OCI-LY1 (cell line): Measurements from ENCODE around the gene CLDN9.
"Not testable (repeated sequence)": the region's sequence is repeated elsewhere in the genome, so short reads cannot be mapped to it uniquely, and the experiment has no call there.

Experiments
- H2AFZ ChIP-seq: fragments of 200-600 bp; sonication (generic), shearing (Covaris generic); 2 replicates; pipeline ENCODE4 v1.6.0; 2014; ENCODE audit warnings: antibody characterized with exemption, mild to moderate bottlenecking, low read length
- H3F3A ChIP-seq: fragments of 200-600 bp; sonication (generic), shearing (Covaris generic); 2 replicates; pipeline ENCODE4 v1.6.0; 2014; ENCODE audit warnings: mild to moderate bottlenecking, antibody characterized with exemption, low read length, moderate library complexity; ENCODE audit not compliant: insufficient read depth
- H3K27ac ChIP-seq: fragments of 200-600 bp; sonication (generic); 2 replicates; pipeline ENCODE4 v1.5.1; 2014; ENCODE audit warnings: low read length, mixed run types, mild to moderate bottlenecking, low read depth; ENCODE audit not compliant: poor library complexity, severe bottlenecking
- H3K27me3 ChIP-seq: fragments of 200-600 bp; sonication (generic); 2 replicates; pipeline ENCODE4 v1.6.0; 2014; ENCODE audit warnings: antibody characterized with exemption, mild to moderate bottlenecking, low read length, moderate library complexity; ENCODE audit not compliant: insufficient read depth
- H3K36me3 ChIP-seq: fragments of 200-600 bp; sonication (generic); 2 replicates; pipeline ENCODE4 v1.6.1; 2014; ENCODE audit warnings: mild to moderate bottlenecking, antibody characterized with exemption, low read length, moderate library complexity, mixed read lengths; ENCODE audit not compliant: insufficient read depth
- H3K4me1 ChIP-seq: fragments of 200-600 bp; sonication (generic); 2 replicates; pipeline ENCODE4 v1.5.1; 2014; ENCODE audit warnings: mild to moderate bottlenecking, low read length, moderate library complexity; ENCODE audit not compliant: insufficient read depth, severe bottlenecking
- H3K4me2 ChIP-seq: fragments of 200-600 bp; sonication (generic), shearing (Covaris generic); 2 replicates; pipeline ENCODE4 v1.6.1; 2014; ENCODE audit warnings: low read length
- H3K4me3 ChIP-seq: fragments of 200-600 bp; sonication (generic); 2 replicates; pipeline ENCODE4 v1.5.1; 2014; ENCODE audit warnings: low read length, low read depth, mild to moderate bottlenecking, mixed read lengths; ENCODE audit not compliant: poor library complexity, severe bottlenecking
- H3K79me2 ChIP-seq: fragments of 200-600 bp; shearing (Covaris generic); 2 replicates; pipeline ENCODE4 v1.6.1; 2016; ENCODE audit warnings: mixed run types, low read length, mixed read lengths; ENCODE audit not compliant: insufficient read depth
- H3K9ac ChIP-seq: fragments of 200-600 bp; sonication (generic), shearing (Covaris generic); 2 replicates; pipeline ENCODE4 v1.6.1; 2014; ENCODE audit warnings: mild to moderate bottlenecking, low read length, mixed read lengths
- H3K9me2 ChIP-seq: fragments of 200-600 bp; sonication (generic), shearing (Covaris generic); 2 replicates; pipeline ENCODE4 v1.6.1; 2014; ENCODE audit warnings: low read depth, mild to moderate bottlenecking, low read length, mixed read lengths
- H3K9me3 ChIP-seq: fragments of 200-600 bp; shearing (Covaris generic); 2 replicates; pipeline ENCODE4 v1.6.1; 2014; ENCODE audit warnings: low read length, mixed read lengths
- H4K20me1 ChIP-seq: fragments of 200-600 bp; sonication (generic), shearing (Covaris generic); 2 replicates; pipeline ENCODE4 v1.6.0; 2016; ENCODE audit warnings: mild to moderate bottlenecking, low read length; ENCODE audit not compliant: insufficient read depth
- EZH2 ChIP-seq: fragments of 200-600 bp; sonication (generic), shearing (Covaris generic); IDR thresholded peaks from 2 replicates; pipeline ENCODE4 v1.8.0; 2017; ENCODE audit warnings: borderline replicate concordance, mixed run types, mild to moderate bottlenecking, antibody characterized with exemption, low read length, moderate library complexity, mixed read lengths
- TF ChIP-seq, protein P1 (sequence below): fragments of 200-600 bp; sonication (generic), shearing (Covaris generic); IDR thresholded peaks from 2 replicates; pipeline ENCODE4 v1.5.1; 2017; ENCODE audit warnings: mild to moderate bottlenecking, antibody characterized with exemption, low read length, moderate library complexity, mixed read lengths

CLDN9 gene

GRCh38 chr16:3054965-3055733 is 42.4 kb downstream of the CLDN9 start:
- Histone ChIP-seq H3K36me3 (no peaks in the 10 kb centered on the region), H3K27ac (no peak overlapping the region), H3K9me3 (no peaks in the 10 kb centered on the region), H3K4me2 (no peak overlapping the region; the same call in 1 of the 2 replicates), H3K4me3 (peak overlapping the region; percentile 12), H3K9ac (no peak overlapping the region; the same call in 1 of the 2 replicates), H3F3A (no peaks in the 10 kb centered on the region), H3K9me2 (no peaks in the 10 kb centered on the region), H3K27me3 (no peaks in the 10 kb centered on the region), H2AFZ (no peak overlapping the region), H3K4me1 (peaks cover 20% of the 10 kb centered on the region), H4K20me1 (no peaks in the 10 kb centered on the region), H3K79me2 (no peaks in the 10 kb centered on the region)
- TF ChIP-seq, protein P1, sequence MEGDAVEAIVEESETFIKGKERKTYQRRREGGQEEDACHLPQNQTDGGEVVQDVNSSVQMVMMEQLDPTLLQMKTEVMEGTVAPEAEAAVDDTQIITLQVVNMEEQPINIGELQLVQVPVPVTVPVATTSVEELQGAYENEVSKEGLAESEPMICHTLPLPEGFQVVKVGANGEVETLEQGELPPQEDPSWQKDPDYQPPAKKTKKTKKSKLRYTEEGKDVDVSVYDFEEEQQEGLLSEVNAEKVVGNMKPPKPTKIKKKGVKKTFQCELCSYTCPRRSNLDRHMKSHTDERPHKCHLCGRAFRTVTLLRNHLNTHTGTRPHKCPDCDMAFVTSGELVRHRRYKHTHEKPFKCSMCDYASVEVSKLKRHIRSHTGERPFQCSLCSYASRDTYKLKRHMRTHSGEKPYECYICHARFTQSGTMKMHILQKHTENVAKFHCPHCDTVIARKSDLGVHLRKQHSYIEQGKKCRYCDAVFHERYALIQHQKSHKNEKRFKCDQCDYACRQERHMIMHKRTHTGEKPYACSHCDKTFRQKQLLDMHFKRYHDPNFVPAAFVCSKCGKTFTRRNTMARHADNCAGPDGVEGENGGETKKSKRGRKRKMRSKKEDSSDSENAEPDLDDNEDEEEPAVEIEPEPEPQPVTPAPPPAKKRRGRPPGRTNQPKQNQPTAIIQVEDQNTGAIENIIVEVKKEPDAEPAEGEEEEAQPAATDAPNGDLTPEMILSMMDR = no peak
- TF ChIP-seq EZH2 = no peak

DNA sequence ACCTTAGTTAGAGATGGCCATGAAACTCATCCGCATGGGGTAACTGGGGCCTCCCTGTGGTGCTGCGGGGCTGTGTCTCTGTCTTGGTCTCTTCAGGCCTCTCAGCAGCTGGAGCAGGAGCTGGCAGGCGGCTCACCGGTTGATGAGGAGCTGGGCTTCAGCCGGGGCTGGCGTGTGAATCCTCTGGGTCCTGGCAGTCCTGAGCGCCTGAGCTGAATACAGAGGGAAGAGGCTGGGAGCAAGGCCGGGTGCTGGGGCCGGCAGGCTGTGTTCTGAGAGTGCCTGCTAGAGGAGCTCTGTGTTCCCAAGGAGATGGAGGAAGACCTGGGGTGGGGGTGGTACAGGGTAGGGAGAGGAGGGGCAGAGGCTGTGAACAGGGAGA is 43.0 kb downstream of the CLDN9 start:
- H3K4me2 ChIP-seq, H3K9ac ChIP-seq, H3K4me3 ChIP-seq: not testable (repeated sequence)

GRCh38 chr16:3056336-3057180 is 43.8 kb downstream of the CLDN9 start:
- Histone ChIP-seq H3K27ac (no peak overlapping the region), H3F3A (no peaks in the 10 kb centered on the region), H4K20me1 (no peaks in the 10 kb centered on the region)

More for the DNA sequence above, 43.0 kb downstream of the CLDN9 start:
- H3K4me1 ChIP-seq = peaks cover 20% of the 10 kb centered on the region
- H3F3A ChIP-seq, H3K27ac ChIP-seq, H2AFZ ChIP-seq, H3K9me2 ChIP-seq, H3K79me2 ChIP-seq, H4K20me1 ChIP-seq, H3K36me3 ChIP-seq, H3K27me3 ChIP-seq, H3K9me3 ChIP-seq: not testable (repeated sequence)

More at GRCh38 chr16:3056336-3057180, 43.8 kb downstream of the CLDN9 start:
- no peaks in the 10 kb centered on the region for H3K9me3 ChIP-seq
- H3K27me3 ChIP-seq = no peaks in the 10 kb centered on the region
- no peak overlapping the region for H2AFZ ChIP-seq
- no peaks in the 10 kb centered on the region for H3K79me2 ChIP-seq
- H3K36me3 ChIP-seq = no peaks in the 10 kb centered on the region
- no peak for TF ChIP-seq EZH2
- TF ChIP-seq, protein P1 = no peak
- H3K4me1 ChIP-seq = peaks cover 20% of the 10 kb centered on the region
- no peak overlapping the region for H3K4me3 ChIP-seq
- no peaks in the 10 kb centered on the region for H3K9me2 ChIP-seq
- no peak overlapping the region for H3K4me2 ChIP-seq
- no peak overlapping the region for H3K9ac ChIP-seq
